C4-2B (cell line): ENCODE results near the gene TIPIN.
A peak's percentile ranks its signal among the peaks of the same experiment; 100 is the strongest.

Experiments
- ZFX ChIP-seq: fragments of 450-650 bp; IDR thresholded peaks from 2 replicates; pipeline ENCODE4 v1.6.1; 2017
- TF ChIP-seq, protein P1 (sequence below): fragments of 450-650 bp; conservative IDR thresholded peaks from 2 replicates; pipeline ENCODE4 v1.5.1; 2017; ENCODE audit warnings: mild to moderate bottlenecking

DNA sequence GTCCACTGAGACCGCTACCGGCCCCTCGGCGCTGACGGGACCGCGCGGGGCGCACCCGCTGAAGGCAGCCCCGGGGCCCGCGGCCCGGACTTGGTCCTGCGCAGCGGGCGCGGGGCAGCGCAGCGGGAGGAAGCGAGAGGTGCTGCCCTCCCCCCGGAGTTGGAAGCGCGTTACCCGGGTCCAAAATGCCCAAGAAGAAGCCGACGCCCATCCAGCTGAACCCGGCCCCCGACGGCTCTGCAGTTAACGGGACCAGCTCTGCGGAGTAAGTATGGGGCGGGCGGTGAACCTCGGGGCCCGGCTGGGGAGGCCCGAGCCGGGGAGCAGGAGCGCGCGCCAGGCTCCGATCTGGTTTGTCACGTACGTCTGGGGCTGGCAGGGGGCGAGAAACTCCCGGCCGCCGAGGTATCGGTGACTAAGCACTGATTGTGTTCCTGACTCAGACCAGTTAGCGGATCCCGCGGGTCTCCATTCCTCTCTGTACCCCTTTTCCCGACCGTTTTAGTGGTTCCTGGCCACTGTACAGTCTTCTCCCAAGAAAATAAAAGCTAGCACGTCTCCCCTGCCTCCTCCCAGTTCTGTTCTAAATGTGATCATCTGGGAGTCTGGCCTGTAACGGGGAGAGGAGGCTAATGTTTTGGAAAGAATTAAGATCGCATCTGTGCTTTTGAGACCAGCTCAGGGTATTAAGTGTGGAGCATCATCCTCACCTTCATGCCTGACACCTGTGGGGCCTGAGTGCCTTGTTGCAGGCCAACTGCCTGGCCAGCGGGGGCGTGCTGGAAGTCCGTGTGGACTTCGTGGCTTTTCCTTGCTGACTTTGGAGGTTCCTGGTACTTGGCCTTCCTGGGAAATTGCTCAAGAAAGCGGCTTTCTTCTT, 30.9 kb upstream of the TIPIN start:
- TF ChIP-seq, protein P1, sequence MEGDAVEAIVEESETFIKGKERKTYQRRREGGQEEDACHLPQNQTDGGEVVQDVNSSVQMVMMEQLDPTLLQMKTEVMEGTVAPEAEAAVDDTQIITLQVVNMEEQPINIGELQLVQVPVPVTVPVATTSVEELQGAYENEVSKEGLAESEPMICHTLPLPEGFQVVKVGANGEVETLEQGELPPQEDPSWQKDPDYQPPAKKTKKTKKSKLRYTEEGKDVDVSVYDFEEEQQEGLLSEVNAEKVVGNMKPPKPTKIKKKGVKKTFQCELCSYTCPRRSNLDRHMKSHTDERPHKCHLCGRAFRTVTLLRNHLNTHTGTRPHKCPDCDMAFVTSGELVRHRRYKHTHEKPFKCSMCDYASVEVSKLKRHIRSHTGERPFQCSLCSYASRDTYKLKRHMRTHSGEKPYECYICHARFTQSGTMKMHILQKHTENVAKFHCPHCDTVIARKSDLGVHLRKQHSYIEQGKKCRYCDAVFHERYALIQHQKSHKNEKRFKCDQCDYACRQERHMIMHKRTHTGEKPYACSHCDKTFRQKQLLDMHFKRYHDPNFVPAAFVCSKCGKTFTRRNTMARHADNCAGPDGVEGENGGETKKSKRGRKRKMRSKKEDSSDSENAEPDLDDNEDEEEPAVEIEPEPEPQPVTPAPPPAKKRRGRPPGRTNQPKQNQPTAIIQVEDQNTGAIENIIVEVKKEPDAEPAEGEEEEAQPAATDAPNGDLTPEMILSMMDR: peak; percentile 70
- TF ChIP-seq ZFX: peak; percentile 31; the same call in 1 of the 2 replicates
